Hepatocyte (in vitro differentiated cells): Measurements from ENCODE around the gene TSR2.

Source experiments
- CTCF ChIP-seq: fragments of 200-600 bp; sonication (generic); IDR thresholded peaks from 2 replicates; pipeline ENCODE4 v1.5.1; 2016; ENCODE audit warnings: antibody characterized with exemption, mild to moderate bottlenecking; ENCODE audit not compliant: poor library complexity
- EZH2 ChIP-seq: fragments of 200-600 bp; sonication (generic); IDR thresholded peaks from 2 replicates; pipeline ENCODE4 v1.6.1; 2016; ENCODE audit warnings: antibody characterized with exemption, mild to moderate bottlenecking, borderline replicate concordance

- TF ChIP-seq CTCF, result no peak
- no peak for TF ChIP-seq EZH2
These were observed 24.5 kb upstream of the TSR2 start for GRCh38 chrX:54415534-54416350.
